Measurements from ENCODE around the gene NFXL1.
"Not testable (repeated sequence)": the region's sequence is repeated elsewhere in the genome, so short reads cannot be mapped to it uniquely, and the experiment has no call there.

Gene NFXL1

GRCh38 chr4:47914220-47914925, at the start of gene NFXL1:
NFXL1 (minus strand) TSS chr4:47914583; CDS start chr4:47914203, 380 bp downstream.
- peak; percentile 41 for DNase-seq

- no peak for DNase-seq
These were observed 40.3 kb upstream of the NFXL1 start for GRCh38 chr4:47954677-47955076.

- DNase-seq = no peak
These were observed 39.9 kb upstream of the NFXL1 start for GRCh38 chr4:47954245-47954644.

GRCh38 chr4:47945930-47946726, 31.7 kb upstream of the NFXL1 start:
- no peak for DNase-seq

GRCh38 chr4:47942081-47942819, 27.9 kb upstream of the NFXL1 start:
- no peak for DNase-seq

GRCh38 chr4:47939456-47939855, 25.1 kb upstream of the NFXL1 start:
- DNase-seq = no peak

- no peak for DNase-seq
These were observed 22.0 kb upstream of the NFXL1 start for GRCh38 chr4:47936336-47936735.

GRCh38 chr4:47933840-47934239, 19.5 kb upstream of the NFXL1 start:
- DNase-seq = no peak

- no peak for DNase-seq
These were observed 16.8 kb upstream of the NFXL1 start for GRCh38 chr4:47930971-47931804.

GRCh38 chr4:47929682-47930201, 15.4 kb upstream of the NFXL1 start:
- no peak for DNase-seq

GRCh38 chr4:47926667-47927258, 12.4 kb upstream of the NFXL1 start:
- peak; percentile 17 for DNase-seq

GRCh38 chr4:47923261-47923608, 8.9 kb upstream of the NFXL1 start:
- not testable (repeated sequence) for DNase-seq

GRCh38 chr4:47922436-47923260, 8.3 kb upstream of the NFXL1 start:
- not testable (repeated sequence) for DNase-seq

- not testable (repeated sequence) for DNase-seq
These were observed 2.8 kb upstream of the NFXL1 start for GRCh38 chr4:47917163-47917562.

GRCh38 chr4:47915378-47915777, 995 bp upstream of the NFXL1 start:
- no peak for DNase-seq

GRCh38 chr4:47914926-47915237, 499 bp upstream of the NFXL1 start:
- no peak for DNase-seq

- no peak for DNase-seq
These were observed 543 bp downstream of the NFXL1 start for GRCh38 chr4:47913861-47914219.

- DNase-seq = no peak
These were observed 1.1 kb downstream of the NFXL1 start for GRCh38 chr4:47913330-47913729.

- DNase-seq = no peak
These were observed 7.2 kb downstream of the NFXL1 start for GRCh38 chr4:47907089-47907646.

- DNase-seq = no peak
These were observed 14.7 kb downstream of the NFXL1 start for GRCh38 chr4:47899639-47900038.

- DNase-seq = no peak
These were observed 22.5 kb downstream of the NFXL1 start for GRCh38 chr4:47891928-47892327.
